HCT116 (cell line): Measurements from ENCODE around the gene SH3D21. TPM values are rescaled to one million over a fixed set of nuclear protein-coding genes. Genes with fewer than 3 reads are reported as not detected.

Experiments
- ATAC-seq: fragments of 200-7000 bp; cut with Tn5 transposase; 2 replicates; pipeline ENCODE4 v1.9.1; 2020; ENCODE audit warnings: mild to moderate bottlenecking, moderate library complexity
- BruUV-seq: library from RNA; stranded (reverse); fragments of 400-500 nt; replicated peaks from 2 replicates; lab custom pipeline; 2021; lab: Mats Ljungman, UMichigan
- CTCF ChIA-PET: fragments of 300-600 bp; sonication (Branson Sonifier 250); formaldehyde crosslinking; loops from one replicate; lab custom pipeline; 2021; ENCODE audit warnings: antibody characterized with exemption; lab: Charles Lee
- POLR2A ChIA-PET: fragments of 300-600, 350-600 bp; sonication (Branson Sonifier 250); formaldehyde crosslinking; loops from one replicate; lab custom pipeline; 2021; ENCODE audit warnings: antibody characterized with exemption; lab: Charles Lee
- RAD21 ChIA-PET, 2 experiments: fragments of 300-600 bp; sonication (Branson Sonifier 250); formaldehyde crosslinking; loops; one replicate each; lab custom pipeline; 2023; ENCODE audit warnings: low total read pairs in 2 of 2; ENCODE audit not compliant: uncharacterized antibody in 2 of 2, unreplicated experiment in 2 of 2, low non-redundant PET in 1 of 2; lab: Charles Lee
- DNase-seq: peaks from one replicate; pipeline ENCODE4 v3.0.0-alpha.2; 2010; ENCODE audit warnings: low read depth, low spot score
- H2AFZ ChIP-seq: fragments of 200-600 bp; shearing (Covaris generic), sonication (generic); 2 replicates; pipeline ENCODE4 v1.6.1; 2017; ENCODE audit warnings: low read depth, mixed run types, mixed read lengths, antibody characterized with exemption, low read length; ENCODE audit not compliant: poor library complexity, severe bottlenecking
- H3K27ac ChIP-seq: 2 replicates; pipeline ENCODE4 v1.5.1; 2012; ENCODE audit warnings: low read depth, low read length
- H3K27me3 ChIP-seq: fragments of 200-600 bp; sonication (generic); 2 replicates; pipeline ENCODE4 v1.6.1; 2016; ENCODE audit warnings: mixed run types, low read length, mixed read lengths; ENCODE audit not compliant: insufficient read depth
- H3K36me3 ChIP-seq, 2 experiments: fragments of 200-500 bp in 1 of 2; fragments of 200-600 bp in 1 of 2; sonication (Bioruptor generic) in 1 of 2; sonication (generic) in 1 of 2; 2 replicates each; pipeline versions ENCODE4 v1.5.1 to v1.6.1; 2014 to 2016; ENCODE audit warnings: low read length in 2 of 2, inconsistent platforms in 1 of 2, mixed read lengths in 1 of 2, mixed run types in 1 of 2; ENCODE audit not compliant: insufficient read depth in 2 of 2, control insufficient read depth in 1 of 2
- H3K4me1 ChIP-seq, 2 experiments: fragments of 200-600 bp in 1 of 2; sonication (generic) in 1 of 2; 2 replicates each; pipeline versions ENCODE4 v1.5.1 to v1.6.1; 2012 to 2017; ENCODE audit warnings: low read length in 2 of 2, inconsistent platforms in 1 of 2, mild to moderate bottlenecking in 1 of 2, mixed read lengths in 1 of 2, mixed run types in 1 of 2, moderate library complexity in 1 of 2; ENCODE audit not compliant: insufficient read depth in 2 of 2, control insufficient read depth in 1 of 2
- H3K4me2 ChIP-seq: fragments of 200-600 bp; sonication (generic); 2 replicates; pipeline ENCODE4 v1.6.1; 2017; ENCODE audit warnings: mixed run types, low read length, mixed read lengths
- H3K4me3 ChIP-seq, 2 experiments: fragments of 200-600 bp in 1 of 2; sonication (generic) in 1 of 2; replicated peaks in 1 of 2; 2 replicates each; pipeline ENCODE4 v1.5.1; 2011 to 2016; ENCODE audit warnings: low read length in 2 of 2, control low read depth in 1 of 2, low read depth in 1 of 2, mild to moderate bottlenecking in 1 of 2, mixed read lengths in 1 of 2, mixed run types in 1 of 2
- H3K79me2 ChIP-seq: fragments of 200-600 bp; sonication (generic); 2 replicates; pipeline ENCODE4 v1.6.1; 2017; ENCODE audit warnings: mild to moderate bottlenecking, mixed run types, low read length, moderate library complexity, mixed read lengths; ENCODE audit not compliant: insufficient read depth
- H3K9ac ChIP-seq: fragments of 200-600 bp; sonication (generic); 2 replicates; pipeline ENCODE4 v1.6.1; 2016; ENCODE audit warnings: low read length, mixed read lengths
- H3K9me2 ChIP-seq: fragments of 200-600 bp; sonication (generic), shearing (Covaris generic); 2 replicates; pipeline ENCODE4 v1.6.1; 2017; ENCODE audit warnings: mixed run types, mild to moderate bottlenecking, moderate library complexity; ENCODE audit not compliant: insufficient read depth
- H3K9me3 ChIP-seq, 2 experiments: fragments of 200-500 bp in 1 of 2; fragments of 200-600 bp in 1 of 2; sonication (Bioruptor generic) in 1 of 2; sonication (generic) in 1 of 2; 2 replicates each; pipeline ENCODE4 v1.6.1; 2014 to 2017; ENCODE audit warnings: low read length in 2 of 2, mixed read lengths in 2 of 2, inconsistent platforms in 1 of 2, low read depth in 1 of 2, mild to moderate bottlenecking in 1 of 2, mixed run types in 1 of 2, moderate library complexity in 1 of 2; ENCODE audit not compliant: control insufficient read depth in 1 of 2, insufficient read depth in 1 of 2
- H4K20me1 ChIP-seq: fragments of 200-600 bp; sonication (generic), shearing (Covaris generic); 2 replicates; pipeline ENCODE4 v1.6.1; 2017; ENCODE audit warnings: mixed run types, mild to moderate bottlenecking, moderate library complexity; ENCODE audit not compliant: insufficient read depth
- CEBPB ChIP-seq: IDR thresholded peaks from 2 replicates; pipeline ENCODE4 v1.6.1; 2012; ENCODE audit warnings: low read depth
- EGR1 ChIP-seq: IDR thresholded peaks from 2 replicates; pipeline ENCODE4 v1.6.1; 2012; ENCODE audit warnings: low read depth
- ELF1 ChIP-seq: IDR thresholded peaks from 2 replicates; pipeline ENCODE4 v1.6.1; 2012; ENCODE audit warnings: low read depth, borderline replicate concordance
- EZH2 ChIP-seq: fragments of 200-600 bp; sonication (generic); IDR thresholded peaks from 2 replicates; pipeline ENCODE4 v1.6.1; 2017; ENCODE audit warnings: antibody characterized with exemption, mixed run types
- EZH2phosphoT487 ChIP-seq: fragments of 200-600 bp; IDR thresholded peaks from 2 replicates; pipeline ENCODE4 v1.6.1; 2018; ENCODE audit warnings: antibody characterized with exemption, borderline replicate concordance
- FOSL1 ChIP-seq: IDR thresholded peaks from 2 replicates; pipeline ENCODE4 v1.6.1; 2012; ENCODE audit warnings: low read depth
- JUND ChIP-seq: IDR thresholded peaks from 2 replicates; pipeline ENCODE4 v1.6.1; 2012
- MAX ChIP-seq: IDR thresholded peaks from 2 replicates; pipeline ENCODE4 v1.6.1; 2012
- POLR2A ChIP-seq: IDR thresholded peaks from 2 replicates; pipeline ENCODE4 v1.7.0; 2011; ENCODE audit warnings: borderline replicate concordance; ENCODE audit not compliant: insufficient read depth, insufficient read length; ENCODE audit errors: extremely low read depth
- POLR2AphosphoS5 ChIP-seq: IDR thresholded peaks from 2 replicates; pipeline ENCODE4 v1.6.1; 2011; ENCODE audit warnings: mild to moderate bottlenecking, low read depth, low read length, moderate library complexity
- RAD21 ChIP-seq: IDR thresholded peaks from 2 replicates; pipeline ENCODE4 v1.6.1; 2012; ENCODE audit warnings: low read depth, mild to moderate bottlenecking
- REST ChIP-seq: IDR thresholded peaks from 2 replicates; pipeline ENCODE4 v1.6.1; 2012; ENCODE audit warnings: low read depth
- SIN3A ChIP-seq: IDR thresholded peaks from 2 replicates; pipeline ENCODE4 v1.6.1; 2012; ENCODE audit warnings: low read depth
- SP1 ChIP-seq: IDR thresholded peaks from 2 replicates; pipeline ENCODE4 v1.6.1; 2012; ENCODE audit warnings: low read depth
- SRF ChIP-seq: IDR thresholded peaks from 2 replicates; pipeline ENCODE4 v1.6.1; 2012; ENCODE audit warnings: low read depth
- TCF7L2 ChIP-seq: IDR thresholded peaks from 2 replicates; pipeline ENCODE4 v1.7.0; 2011; ENCODE audit warnings: borderline replicate concordance, inconsistent platforms; ENCODE audit not compliant: insufficient read depth, insufficient read length; ENCODE audit errors: extremely low read depth
- YY1 ChIP-seq: IDR thresholded peaks from 2 replicates; pipeline ENCODE4 v1.6.1; 2011; ENCODE audit warnings: low read length, low read depth, moderate library complexity, mild to moderate bottlenecking; ENCODE audit not compliant: insufficient replicate concordance; ENCODE audit errors: extremely low read depth
- ZBTB33 ChIP-seq: IDR thresholded peaks from 2 replicates; pipeline ENCODE4 v1.6.1; 2011; ENCODE audit warnings: mild to moderate bottlenecking, low read length, moderate library complexity; ENCODE audit not compliant: insufficient replicate concordance; ENCODE audit errors: extremely low read depth
- ZFX ChIP-seq: fragments of 450-650 bp; IDR thresholded peaks from 2 replicates; pipeline ENCODE4 v1.6.1; 2017
- ZNF274 ChIP-seq: fragments of 200-500 bp; sonication (Bioruptor generic); IDR thresholded peaks from 2 replicates; pipeline ENCODE4 v1.6.1; 2014; ENCODE audit warnings: mild to moderate bottlenecking, low read depth, low read length, inconsistent platforms
- intact Hi-C: fragments of 100-400 bp; cut with micrococcal nuclease; formaldehyde crosslinking; loops from 2 replicates; pipeline ENCODE4 v1.10.0; 2022
- total RNA-seq: library from RNA; stranded (reverse); gene quantifications from one replicate; pipeline ENCODE4 v1.2.1, GENCODE V29; 2021; ENCODE audit not compliant: unreplicated experiment

Gene SH3D21
- total RNA-seq, 1 experiment from 2014 or later: 9.3 TPM

- Histone ChIP-seq H3K4me2 (no peak overlapping the region), H3K4me1 (peaks cover 9 to 30% of the 10 kb centered on the region in 2 experiments), H3K4me3 (no peak overlapping the region), H3K79me2 (no peaks in the 10 kb centered on the region), H3K27ac (no peak overlapping the region), H3K36me3 (no peaks in the 10 kb centered on the region), H2AFZ (no peak overlapping the region), H3K27me3 (no peaks in the 10 kb centered on the region), H3K9ac (no peak overlapping the region), H3K9me2 (no peaks in the 10 kb centered on the region), H4K20me1 (no peaks in the 10 kb centered on the region), H3K9me3 (no peaks in the 10 kb centered on the region)
- ChIA-PET RAD21 (no interaction called here), CTCF (no interaction called here), POLR2A (no interaction called here)
- no peak for DNase-seq
- BruUV-seq: no TSS peak
- ATAC-seq: no peak
- no peak for TF ChIP-seq SRF
- no peak for TF ChIP-seq POLR2A
- TF ChIP-seq MAX: no peak
- no peak for TF ChIP-seq REST
- no peak for TF ChIP-seq RAD21
- no peak for TF ChIP-seq ZBTB33
- no peak for TF ChIP-seq YY1
- no peak for TF ChIP-seq EZH2
- no peak for TF ChIP-seq SIN3A
- TF ChIP-seq ZNF274: no peak
- TF ChIP-seq JUND: no peak
- TF ChIP-seq EGR1: no peak
- no peak for TF ChIP-seq ELF1
- TF ChIP-seq TCF7L2: no peak
- TF ChIP-seq SP1: no peak
- TF ChIP-seq POLR2AphosphoS5: no peak
- no peak for TF ChIP-seq FOSL1
- no peak for TF ChIP-seq ZFX
- no peak for TF ChIP-seq CEBPB
- TF ChIP-seq EZH2phosphoT487: no peak
- intact Hi-C loops: no loop called here
Observed at GRCh38 chr1:36329817-36330216, 23.6 kb downstream of the SH3D21 start.
